ENCODE measurements around the gene DBN1. TPM values are rescaled to one million over a fixed set of nuclear protein-coding genes. Genes with fewer than 3 reads are reported as not detected.
A peak's percentile ranks its signal among the peaks of the same experiment; 100 is the strongest.

DBN1 gene
- total and polyA plus RNA-seq, 9 donors = 18.4 to 91.6 (median 55.7) TPM

- peak overlapping the region in 1 of 2 donors; percentile 21 for H3K27ac ChIP-seq
- 73 to 88% (median 83%) methylated on average over 11 of the region's 11 CpGs for WGBS, 3 donors
- H3K4me3 ChIP-seq = no peak overlapping the region
- TF ChIP-seq CTCF (IDR thresholded peaks at IDR 0.05) (no peak), EP300 (IDR thresholded peaks at IDR 0.05) (no peak), POLR2A (IDR thresholded peaks at IDR 0.05) (no peak)
- H3K4me1 ChIP-seq (ENCODE audit: insufficient read depth) = peaks cover 11% of the 10 kb centered on the region
- no peaks in the 10 kb centered on the region for H3K9me3 ChIP-seq
- H3K36me3 ChIP-seq = no peaks in the 10 kb centered on the region
- intact Hi-C loops (cut with DNase I) = no loop called here
- H3K27me3 ChIP-seq = no peaks in the 10 kb centered on the region
- peak in 1 of 5 donors; percentile 26 for DNase-seq
Observed at GRCh38 chr5:177427919-177428573, 45.4 kb downstream of the DBN1 start.

DNA sequence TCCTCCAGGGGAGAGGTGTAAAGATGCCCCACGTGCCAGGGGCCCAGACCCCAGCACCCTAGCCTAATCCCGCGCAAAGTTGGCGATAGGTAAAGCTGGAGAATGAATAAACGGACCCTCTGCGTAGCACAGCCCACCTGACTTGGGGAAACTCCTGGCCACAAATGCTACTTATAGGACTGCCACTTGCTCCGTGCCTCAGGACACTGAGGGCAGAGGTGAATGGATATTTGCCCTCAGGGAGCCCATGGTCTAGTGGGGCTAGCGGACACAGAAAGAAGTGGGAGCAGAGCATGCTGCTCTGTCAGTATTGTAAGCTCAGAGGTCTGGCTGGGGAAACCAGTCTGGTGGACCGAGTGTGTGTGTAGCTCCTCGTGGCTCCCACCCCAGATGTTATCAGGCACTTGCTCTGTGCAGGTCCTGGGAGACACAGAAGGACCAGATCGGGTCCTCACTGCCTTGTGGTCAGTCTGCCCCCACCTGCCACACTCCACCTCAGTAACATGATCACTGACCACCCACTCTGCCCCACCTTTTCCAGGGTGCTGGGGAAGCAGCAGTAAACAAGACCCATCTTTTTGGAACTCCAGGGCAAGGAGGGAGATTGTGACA lies 46.1 kb downstream of the DBN1 start:
- intact Hi-C loops (cut with DNase I) = no loop called here
- Histone ChIP-seq H3K36me3 (no peaks in the 10 kb centered on the region), H3K9me3 (no peaks in the 10 kb centered on the region), H3K27ac (peak overlapping the region; percentile 56 to 65), H3K27me3 (no peaks in the 10 kb centered on the region), H3K4me3 (peak overlapping the region; percentile 65), H3K4me1 (ENCODE audit: insufficient read depth) (peaks cover 11% of the 10 kb centered on the region)
- 15 to 18% (median 15%) methylated on average over 11 of the region's 11 CpGs for WGBS, 3 donors
- DNase-seq = no peak
- TF ChIP-seq POLR2A (IDR thresholded peaks at IDR 0.05) (no peak), CTCF (IDR thresholded peaks at IDR 0.05) (no peak), EP300 (IDR thresholded peaks at IDR 0.05) (no peak)

GRCh38 chr5:177426566-177427210 lies 46.7 kb downstream of the DBN1 start, which contains the start of gene GRK6:
TSS of gene GRK6 (plus strand) at chr5:177426676. CDS start at chr5:177426846, 170 bp downstream.
- intact Hi-C loops (cut with DNase I) = no loop called here
- TF ChIP-seq CTCF (IDR thresholded peaks at IDR 0.05) = no peak
- TF ChIP-seq POLR2A (IDR thresholded peaks at IDR 0.05) = peak; percentile 34
- TF ChIP-seq EP300 (IDR thresholded peaks at IDR 0.05) = no peak
- Histone ChIP-seq H3K36me3 (no peaks in the 10 kb centered on the region), H3K4me1 (ENCODE audit: insufficient read depth) (peaks cover 11% of the 10 kb centered on the region), H3K27me3 (no peaks in the 10 kb centered on the region), H3K27ac (peak within 1 kb of the TSS; percentile 88 to 91), H3K4me3 (peak within 1 kb of the TSS; percentile 65), H3K9me3 (no peaks in the 10 kb centered on the region)
- DNase-seq = peak; percentile 50 to 78 (median 67)
- 0% methylated on average over 46 to 82 of the region's 82 CpGs for WGBS, 3 donors

GRCh38 chr5:177425801-177426565 lies 47.5 kb downstream of the DBN1 start:
- Histone ChIP-seq H3K27ac (peak overlapping the region; percentile 88 to 91), H3K9me3 (no peaks in the 10 kb centered on the region), H3K27me3 (no peaks in the 10 kb centered on the region), H3K4me1 (ENCODE audit: insufficient read depth) (peaks cover 11% of the 10 kb centered on the region), H3K4me3 (peak overlapping the region; percentile 45), H3K36me3 (no peaks in the 10 kb centered on the region)
- TF ChIP-seq POLR2A (IDR thresholded peaks at IDR 0.05) (peak; percentile 71), CTCF (IDR thresholded peaks at IDR 0.05) (no peak), EP300 (IDR thresholded peaks at IDR 0.05) (peak; percentile 74)
- intact Hi-C loops (cut with DNase I) = no loop called here
- DNase-seq = peak; percentile 99 to 100 (median 100)
- WGBS, 3 donors = 0 to 1% (median 0%) methylated on average over 49 to 52 of the region's 52 CpGs

Measured in ovary (tissue), 9 donors.